ENCODE results near the gene TRIP6. TPM values are rescaled to one million over a fixed set of nuclear protein-coding genes. Genes with fewer than 3 reads are reported as not detected.

The TRIP6 gene, protein sequence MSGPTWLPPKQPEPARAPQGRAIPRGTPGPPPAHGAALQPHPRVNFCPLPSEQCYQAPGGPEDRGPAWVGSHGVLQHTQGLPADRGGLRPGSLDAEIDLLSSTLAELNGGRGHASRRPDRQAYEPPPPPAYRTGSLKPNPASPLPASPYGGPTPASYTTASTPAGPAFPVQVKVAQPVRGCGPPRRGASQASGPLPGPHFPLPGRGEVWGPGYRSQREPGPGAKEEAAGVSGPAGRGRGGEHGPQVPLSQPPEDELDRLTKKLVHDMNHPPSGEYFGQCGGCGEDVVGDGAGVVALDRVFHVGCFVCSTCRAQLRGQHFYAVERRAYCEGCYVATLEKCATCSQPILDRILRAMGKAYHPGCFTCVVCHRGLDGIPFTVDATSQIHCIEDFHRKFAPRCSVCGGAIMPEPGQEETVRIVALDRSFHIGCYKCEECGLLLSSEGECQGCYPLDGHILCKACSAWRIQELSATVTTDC
- 61.0 and 71.8 TPM in 2 replicates for total RNA-seq

- no peak for DNase-seq (ENCODE audit: low read depth, low spot score)
Measured at GRCh38 chr7:100867040-100867775, at the start of gene TRIP6. Gene TRIP6, plus strand, starts transcription at chr7:100867387. Its CDS starts 111 bp downstream, at chr7:100867498.

DNA sequence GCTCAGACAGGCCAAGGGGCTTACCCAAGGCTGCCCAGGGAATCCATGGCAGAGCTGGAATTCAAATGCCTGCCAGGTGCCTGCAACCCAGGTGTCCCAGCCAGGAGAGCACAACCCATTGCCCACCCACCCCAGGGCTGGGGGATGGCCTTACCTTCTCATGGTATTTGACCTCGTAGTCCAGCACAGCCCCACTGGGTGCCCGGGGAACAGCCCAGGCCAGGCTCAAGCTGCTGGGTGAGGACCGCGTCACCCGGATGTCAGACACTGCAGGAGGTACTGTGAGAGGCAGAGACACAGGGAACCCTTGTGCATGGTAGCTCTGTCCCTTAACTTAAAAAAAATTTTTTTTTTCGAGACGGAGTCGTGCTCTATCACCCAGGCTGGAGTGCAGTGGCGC, 48.8 kb upstream of the TRIP6 start:
- DNase-seq (ENCODE audit: low read depth, low spot score), result no peak

GRCh38 chr7:100818825-100819224, 48.4 kb upstream of the TRIP6 start:
- no peak for DNase-seq (ENCODE audit: low read depth, low spot score)

- no peak for DNase-seq (ENCODE audit: low read depth, low spot score)
Measured at GRCh38 chr7:100819586-100819985, 47.6 kb upstream of the TRIP6 start.

DNA sequence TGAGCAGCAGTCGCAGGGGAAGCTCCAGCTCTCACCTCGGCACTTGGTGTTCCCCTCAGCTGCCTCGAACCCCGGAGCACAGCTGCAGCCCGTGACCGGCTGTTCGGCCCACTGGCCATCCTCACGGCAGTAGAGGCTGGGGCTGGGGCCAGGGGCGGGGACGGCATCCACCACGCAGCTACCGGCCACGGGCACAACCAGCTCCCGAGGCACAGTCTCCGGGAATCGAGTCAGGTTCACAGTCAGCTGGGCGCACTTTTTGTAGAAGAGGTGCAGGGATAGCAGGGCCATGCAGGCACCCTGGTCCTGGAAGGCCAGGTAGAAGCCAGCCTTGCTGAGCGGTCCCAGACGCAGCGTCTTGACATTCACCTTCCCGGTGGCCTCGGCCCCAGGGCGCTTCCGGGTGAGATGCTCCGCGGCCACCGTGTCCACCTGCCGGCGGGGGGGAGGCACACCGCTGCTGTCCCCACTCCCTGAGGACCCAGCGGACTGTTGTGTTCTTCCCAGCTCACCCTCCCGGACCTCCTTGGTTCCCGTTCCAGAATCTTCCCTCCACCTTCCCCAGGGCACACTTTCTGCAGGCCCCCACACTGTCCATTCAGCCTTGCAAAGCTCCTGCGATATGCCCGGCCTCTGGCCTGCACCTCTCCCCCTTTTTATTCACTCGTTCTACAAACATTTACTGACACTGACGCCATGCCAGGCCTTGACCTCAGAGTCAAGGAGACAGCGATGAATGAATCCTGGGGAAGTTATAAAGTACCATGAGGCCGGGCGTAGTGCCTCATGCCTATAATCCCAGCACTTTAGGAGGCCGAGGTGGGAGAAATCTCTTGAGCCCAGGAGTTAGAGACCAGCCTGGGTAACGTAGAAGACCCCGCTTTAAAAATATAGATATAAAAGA, 44.7 kb upstream of the TRIP6 start:
- DNase-seq (ENCODE audit: low read depth, low spot score), result no peak

DNA sequence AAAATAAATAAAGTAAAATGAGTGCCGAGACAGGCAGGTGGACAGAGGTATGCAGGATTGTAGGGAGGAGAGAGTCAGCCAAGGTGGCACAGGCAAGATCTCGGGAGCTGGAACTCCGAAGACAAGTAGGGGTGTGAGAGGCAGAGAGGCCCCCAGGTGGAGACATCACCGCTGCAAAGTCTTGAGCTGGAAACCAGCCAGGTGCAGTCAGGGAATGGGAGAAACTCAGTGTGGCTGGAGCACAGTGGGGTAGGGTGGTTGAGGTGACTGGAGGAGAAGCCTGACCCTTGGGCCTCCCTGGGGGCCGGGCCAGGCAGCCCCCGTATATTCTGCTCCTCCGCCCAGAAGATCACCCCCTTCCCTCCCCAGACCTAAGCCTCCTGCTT, 44.1 kb upstream of the TRIP6 start:
- no peak for DNase-seq (ENCODE audit: low read depth, low spot score)

- DNase-seq (ENCODE audit: low read depth, low spot score), result no peak
Measured at GRCh38 chr7:100823534-100823933, 43.7 kb upstream of the TRIP6 start.

- DNase-seq (ENCODE audit: low read depth, low spot score), result no peak
Measured at GRCh38 chr7:100824499-100825214, 42.5 kb upstream of the TRIP6 start.

DNA sequence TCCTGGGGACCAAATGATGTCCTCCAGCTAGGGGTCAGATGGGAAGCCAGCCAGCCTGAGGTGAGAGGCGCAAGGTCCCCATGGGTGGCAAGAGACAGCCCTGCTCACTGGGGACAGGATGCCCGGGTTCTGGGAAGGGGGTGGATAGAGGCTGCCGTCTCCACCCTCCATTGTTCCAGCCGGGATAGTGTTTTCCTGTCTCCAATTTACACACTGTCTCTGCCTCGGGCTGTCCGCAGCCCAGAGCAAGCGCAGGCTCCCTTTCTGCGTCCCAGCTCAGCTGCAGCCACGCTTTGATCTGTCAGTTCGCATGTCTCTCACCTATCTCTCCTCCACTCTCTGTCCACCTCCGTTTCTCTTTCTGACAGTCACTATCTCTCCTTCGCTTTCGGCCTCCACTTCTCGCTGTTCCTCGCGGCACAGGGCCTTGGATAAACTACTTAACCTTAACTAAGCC, 41.9 kb upstream of the TRIP6 start:
- DNase-seq (ENCODE audit: low read depth, low spot score), result no peak

GRCh38 chr7:100825751-100826513, 41.3 kb upstream of the TRIP6 start:
- no peak for DNase-seq (ENCODE audit: low read depth, low spot score)

DNA sequence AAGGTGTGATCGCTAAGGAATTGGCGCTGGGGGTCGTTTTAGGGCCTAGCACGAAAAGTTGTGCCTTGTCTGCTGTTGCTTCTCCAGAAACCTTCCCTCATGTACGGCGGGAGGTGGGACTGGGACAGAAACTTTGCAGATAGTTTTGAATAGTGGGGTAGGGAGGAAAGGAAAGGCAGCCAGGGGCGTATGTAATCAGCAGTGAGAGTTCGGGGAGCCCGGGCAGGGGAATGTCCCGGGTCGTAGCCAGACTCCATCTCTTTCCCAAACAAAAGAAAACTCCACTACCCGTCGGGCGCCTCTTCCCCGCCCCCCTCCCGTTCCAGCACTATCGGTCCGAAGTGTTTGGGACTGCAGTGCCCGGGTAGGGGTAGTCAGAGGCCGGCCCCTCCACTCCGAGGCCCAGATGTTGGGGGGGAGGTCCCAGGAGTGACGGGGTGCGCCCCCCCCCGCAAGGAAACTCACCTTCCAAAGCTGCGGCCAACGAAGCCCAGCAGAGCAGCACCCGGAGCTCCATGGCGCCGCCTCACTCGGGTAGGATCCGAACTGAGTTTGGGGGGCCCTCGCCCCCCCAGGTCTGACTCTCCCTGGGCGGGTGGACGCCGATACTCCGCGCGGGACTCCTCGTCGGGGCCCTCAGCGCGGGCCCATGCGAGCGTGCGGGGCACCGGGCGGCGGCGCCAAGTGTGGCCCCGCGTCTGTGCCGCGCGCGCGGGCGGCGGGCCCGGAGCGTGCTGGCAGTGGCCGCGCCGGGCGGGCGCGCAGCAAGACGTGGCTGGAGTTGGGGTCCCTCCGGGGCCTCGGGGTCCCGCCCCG, 40.5 kb upstream of the TRIP6 start:
- no peak for DNase-seq (ENCODE audit: low read depth, low spot score)

- peak; percentile 56 for DNase-seq (ENCODE audit: low read depth, low spot score)
Measured at GRCh38 chr7:100827330-100828226, 39.6 kb upstream of the TRIP6 start, which contains the start of gene EPHB4. Gene EPHB4, minus strand, starts transcription at chr7:100827523. Its CDS starts 493 bp downstream, at chr7:100827030.

GRCh38 chr7:100829150-100829716, 38.0 kb upstream of the TRIP6 start:
- peak; percentile 99 for DNase-seq (ENCODE audit: low read depth, low spot score)

- no peak for DNase-seq (ENCODE audit: low read depth, low spot score)
Measured at GRCh38 chr7:100830396-100830795, 36.8 kb upstream of the TRIP6 start.

- no peak for DNase-seq (ENCODE audit: low read depth, low spot score)
Measured at GRCh38 chr7:100832281-100832633, 34.9 kb upstream of the TRIP6 start.

GRCh38 chr7:100835903-100836811, 31.0 kb upstream of the TRIP6 start:
- peak; percentile 71 for DNase-seq (ENCODE audit: low read depth, low spot score)

GRCh38 chr7:100836812-100837098, 30.4 kb upstream of the TRIP6 start:
- no peak for DNase-seq (ENCODE audit: low read depth, low spot score)
